PFSK-1 (cell line): ENCODE measurements around the gene CHM.

Source experiments
- POLR2AphosphoS5 ChIP-seq: IDR thresholded peaks from 2 replicates; pipeline ENCODE4 v1.6.1; 2012; ENCODE audit warnings: low read depth, mild to moderate bottlenecking, control low read depth, low read length, moderate library complexity
- REST ChIP-seq, 2 experiments: IDR thresholded peaks; 2 replicates each; pipeline versions ENCODE4 v1.6.1 to v1.8.0; 2011 to 2012; ENCODE audit warnings: low read depth in 2 of 2, low read length in 2 of 2, control low read depth in 1 of 2, inconsistent platforms in 1 of 2, mild to moderate bottlenecking in 1 of 2, moderate library complexity in 1 of 2; ENCODE audit not compliant: insufficient read depth in 1 of 2
- SIN3A ChIP-seq: IDR thresholded peaks from 2 replicates; pipeline ENCODE4 v1.6.1; 2012; ENCODE audit warnings: mild to moderate bottlenecking, low read length, moderate library complexity, borderline replicate concordance; ENCODE audit not compliant: insufficient read depth
- TAF1 ChIP-seq: IDR thresholded peaks from 2 replicates; pipeline ENCODE4 v1.6.1; 2012; ENCODE audit warnings: low read length, control low read depth, borderline replicate concordance; ENCODE audit not compliant: insufficient read depth

DNA sequence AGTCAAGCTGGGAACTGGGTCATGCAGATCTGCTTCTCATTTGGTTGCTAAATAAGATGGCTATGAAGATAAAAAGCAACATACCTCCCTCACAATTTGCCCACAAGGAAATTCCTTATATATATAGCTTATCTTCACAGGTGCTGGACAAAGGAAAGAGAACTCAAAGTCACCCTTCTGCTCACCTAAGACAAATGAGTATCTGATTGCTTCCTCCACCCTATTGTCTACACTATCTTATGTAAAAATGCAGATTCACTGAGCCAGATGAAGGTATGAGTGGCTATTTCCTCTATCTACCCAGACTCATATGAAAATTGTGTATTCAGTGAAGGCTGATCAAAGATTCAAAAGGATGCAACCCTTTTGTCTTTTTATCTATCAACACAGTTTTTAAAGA, 50.8 kb downstream of the CHM start:
- no peak for TF ChIP-seq POLR2AphosphoS5
- no peak for TF ChIP-seq REST (IDR thresholded peaks at IDR 0.05; ENCODE audit: insufficient read depth in 1 of 2, low read depth in 2 of 2, low read length in 2 of 2)
- no peak for TF ChIP-seq SIN3A
- no peak for TF ChIP-seq TAF1
